GM21786 (cell line): ENCODE measurements around the gene SCYGR7.
"Not testable (repeated sequence)": the region's sequence is repeated elsewhere in the genome, so short reads cannot be mapped to it uniquely, and the experiment has no call there.

Experiments used
- ATAC-seq: cut with Tn5 transposase; IDR thresholded peaks from one replicate; pipeline ENCODE4 v1.9.1; 2021; ENCODE audit not compliant: unreplicated experiment

Gene SCYGR7

GRCh38 chr2:227756261-227756660, 28.1 kb downstream of the SCYGR7 start:
- ATAC-seq, result not testable (repeated sequence)

GRCh38 chr2:227759411-227760118, 31.4 kb downstream of the SCYGR7 start:
- ATAC-seq, result no peak

- ATAC-seq, result no peak
These were observed 33.8 kb downstream of the SCYGR7 start for GRCh38 chr2:227761740-227762476.

GRCh38 chr2:227765788-227766372, 37.7 kb downstream of the SCYGR7 start:
- peak; percentile 15 for ATAC-seq

- peak; percentile 98 for ATAC-seq
These were observed 38.3 kb downstream of the SCYGR7 start for GRCh38 chr2:227766373-227766883.

GRCh38 chr2:227767830-227768229, 39.7 kb downstream of the SCYGR7 start:
- no peak for ATAC-seq

- ATAC-seq, result no peak
These were observed 44.1 kb downstream of the SCYGR7 start for GRCh38 chr2:227772197-227772661.

- ATAC-seq, result no peak
These were observed 44.8 kb downstream of the SCYGR7 start for GRCh38 chr2:227772932-227773331.

- peak; percentile 45 for ATAC-seq
These were observed 46.0 kb downstream of the SCYGR7 start for GRCh38 chr2:227774011-227774624.

GRCh38 chr2:227774895-227775842, 47.0 kb downstream of the SCYGR7 start:
- no peak for ATAC-seq
